ENCODE data around the gene TTC39C. TPM values are rescaled to one million over a fixed set of nuclear protein-coding genes. Genes with fewer than 3 reads are reported as not detected.

Gene TTC39C
- total RNA-seq, 2 donors from 2014 or later, result 31.2 to 40.0 TPM

GRCh38 chr18:24016643-24017042 lies 2.1 kb downstream of the TTC39C start:
- DNase-seq (ENCODE audit: low spot score), result no peak

GRCh38 chr18:24018299-24018886 lies 3.8 kb downstream of the TTC39C start:
- H3K36me3 ChIP-seq, result no peaks in the 10 kb centered on the region
- no peak overlapping the region for H3K27ac ChIP-seq
- no peaks in the 10 kb centered on the region for H3K4me1 ChIP-seq (replicated peaks)
- no peak for DNase-seq (ENCODE audit: low spot score)
- H3K9me3 ChIP-seq, result no peaks in the 10 kb centered on the region
- no peak for TF ChIP-seq POLR2A (IDR thresholded peaks at IDR 0.05)
- no peak for TF ChIP-seq POLR2AphosphoS5 (IDR thresholded peaks at IDR 0.05)
- no peak for TF ChIP-seq CTCF (IDR thresholded peaks at IDR 0.05)
- intact Hi-C loops (cut with DNase I), result no loop called here
- H3K27me3 ChIP-seq (replicated peaks; ENCODE audit: insufficient read depth), result no peaks in the 10 kb centered on the region
- no peak overlapping the region for H3K4me3 ChIP-seq
- WGBS, result 93% methylated on average over 11 of the region's 11 CpGs

More at GRCh38 chr18:24016643-24017042, 2.1 kb downstream of the TTC39C start:
- no peak overlapping the region for H3K27ac ChIP-seq
- 51% methylated on average over 2 of the region's 2 CpGs for WGBS
- no peaks in the 10 kb centered on the region for H3K4me1 ChIP-seq (replicated peaks)
- no peaks in the 10 kb centered on the region for H3K27me3 ChIP-seq (replicated peaks; ENCODE audit: insufficient read depth)
- H3K36me3 ChIP-seq, result no peaks in the 10 kb centered on the region
- intact Hi-C loops (cut with DNase I), result no loop called here
- TF ChIP-seq CTCF (IDR thresholded peaks at IDR 0.05), result peak in 2 of 4 experiments; percentile 44 to 47
- no peak for TF ChIP-seq POLR2AphosphoS5 (IDR thresholded peaks at IDR 0.05)
- no peak overlapping the region for H3K4me3 ChIP-seq
- H3K9me3 ChIP-seq, result no peaks in the 10 kb centered on the region

- no peak overlapping the region for H3K4me3 ChIP-seq
- no peak for TF ChIP-seq CTCF (IDR thresholded peaks at IDR 0.05)
- TF ChIP-seq POLR2A (IDR thresholded peaks at IDR 0.05), result no peak
- no peak for TF ChIP-seq POLR2AphosphoS5 (IDR thresholded peaks at IDR 0.05)
- H3K9me3 ChIP-seq, result no peaks in the 10 kb centered on the region
- no peaks in the 10 kb centered on the region for H3K27me3 ChIP-seq (replicated peaks; ENCODE audit: insufficient read depth)
- no peak overlapping the region for H3K27ac ChIP-seq
- 78% methylated on average over 5 of the region's 5 CpGs for WGBS
- H3K36me3 ChIP-seq, result no peaks in the 10 kb centered on the region
- intact Hi-C loops (cut with DNase I), result no loop called here
- DNase-seq (ENCODE audit: low spot score), result no peak
- H3K4me1 ChIP-seq (replicated peaks), result no peaks in the 10 kb centered on the region
Observed at GRCh38 chr18:24019641-24020331, 5.2 kb downstream of the TTC39C start.

- peak overlapping the region in 1 of 2 donors; percentile 3 for H3K27ac ChIP-seq
- TF ChIP-seq POLR2AphosphoS5 (IDR thresholded peaks at IDR 0.05) (no peak), CTCF (IDR thresholded peaks at IDR 0.05) (no peak), POLR2A (IDR thresholded peaks at IDR 0.05) (no peak)
- intact Hi-C loops (cut with DNase I), result no loop called here
- no peaks in the 10 kb centered on the region for H3K4me1 ChIP-seq (replicated peaks)
- no peaks in the 10 kb centered on the region for H3K36me3 ChIP-seq
- no peaks in the 10 kb centered on the region for H3K27me3 ChIP-seq (replicated peaks; ENCODE audit: insufficient read depth)
- no peaks in the 10 kb centered on the region for H3K9me3 ChIP-seq
- DNase-seq (ENCODE audit: low spot score), result no peak
- 77% methylated on average over 3 of the region's 3 CpGs for WGBS
- no peak overlapping the region for H3K4me3 ChIP-seq
Observed at GRCh38 chr18:24021505-24021904, 7.0 kb downstream of the TTC39C start.

GRCh38 chr18:24022161-24022560 lies 7.6 kb downstream of the TTC39C start:
- intact Hi-C loops (cut with DNase I), result no loop called here
- Histone ChIP-seq H3K4me3 (no peak overlapping the region), H3K36me3 (no peaks in the 10 kb centered on the region), H3K9me3 (no peaks in the 10 kb centered on the region), H3K27ac (peak overlapping the region in 1 of 2 donors; percentile 3), H3K4me1 (replicated peaks) (no peaks in the 10 kb centered on the region), H3K27me3 (replicated peaks; ENCODE audit: insufficient read depth) (no peaks in the 10 kb centered on the region)
- TF ChIP-seq CTCF (IDR thresholded peaks at IDR 0.05) (no peak), POLR2A (IDR thresholded peaks at IDR 0.05) (no peak), POLR2AphosphoS5 (IDR thresholded peaks at IDR 0.05) (no peak)
- no peak for DNase-seq (ENCODE audit: low spot score)
- WGBS, result 46% methylated on average over 4 of the region's 4 CpGs
